Thyroid gland (tissue), 4 donors: Measurements from ENCODE around the gene PIEZO2. TPM values are rescaled to one million over a fixed set of nuclear protein-coding genes. Genes with fewer than 3 reads are reported as not detected.

ENCODE experiments used
- DNase-seq, 2 donors: peaks; one replicate each; pipeline ENCODE4 v3.0.0-alpha.2; 2019
- H3K27ac ChIP-seq, 3 donors: fragments of 200-600 bp; sonication (generic); 1 replicate in 2 of 3; 2 replicates in 1 of 3; pipeline ENCODE4 v1.5.1; 2016 to 2019; ENCODE audit warnings: mild to moderate bottlenecking in 1 of 3, moderate library complexity in 1 of 3
- H3K27me3 ChIP-seq: fragments of 200-600 bp; sonication (generic); one replicate; pipeline ENCODE4 v1.5.1; 2019
- H3K36me3 ChIP-seq, 2 donors: fragments of 200-600 bp; sonication (generic); one replicate each; pipeline ENCODE4 v1.5.1; 2016 to 2019
- H3K4me1 ChIP-seq, 2 donors: fragments of 200-600 bp; sonication (generic); one replicate each; pipeline ENCODE4 v1.5.1; 2017 to 2019
- H3K4me3 ChIP-seq, 3 donors: fragments of 200-600 bp; sonication (generic); replicated peaks in 1 of 3; 1 replicate in 2 of 3; 2 replicates in 1 of 3; pipeline ENCODE4 v1.5.1; 2016; ENCODE audit warnings: mild to moderate bottlenecking in 1 of 3
- H3K9me3 ChIP-seq: fragments of 200-600 bp; sonication (generic); one replicate; pipeline ENCODE4 v1.5.1; 2017
- CTCF ChIP-seq, 6 experiments: fragments of 200-600 bp in 3 of 6; fragments of 450-650 bp in 3 of 6; sonication (generic) in 3 of 6; IDR thresholded peaks; one replicate each; pipeline ENCODE4 v1.5.1; 2016 to 2019; ENCODE audit warnings: antibody characterized with exemption in 6 of 6, mild to moderate bottlenecking in 2 of 6, inconsistent platforms in 1 of 6, moderate library complexity in 1 of 6
- POLR2A ChIP-seq, 2 donors: fragments of 450-650 bp; IDR thresholded peaks; one replicate each; pipeline ENCODE4 v1.6.1; 2017; ENCODE audit warnings: antibody characterized with exemption in 2 of 2, mild to moderate bottlenecking in 2 of 2, moderate library complexity in 1 of 2
- WGBS, 2 donors: methylation state at CpG; one replicate each; pipeline ENCODE4 v1.1.5; 2017; 5-methylcytosine and 5-hydroxymethylcytosine counted together
- intact Hi-C: fragments of 100-400 bp; cut with DNase I; formaldehyde crosslinking; loops from one replicate; pipeline ENCODE4 v1.15.1; 2023
- total RNA-seq, 4 donors: library from RNA; depleted of rRNA; stranded (reverse); fragments of >200 nt; gene quantifications; one replicate each; pipeline ENCODE4 v1.2.3, GENCODE V29; 2016

PIEZO2 gene
- total RNA-seq, 4 donors from 2014 or later, result 5.0 to 13.8 (median 6.1) TPM

- Histone ChIP-seq H3K27me3 (no peaks in the 10 kb centered on the region), H3K4me3 (no peak overlapping the region), H3K9me3 (no peaks in the 10 kb centered on the region), H3K36me3 (no peaks in the 10 kb centered on the region), H3K4me1 (no peaks in the 10 kb centered on the region), H3K27ac (no peak overlapping the region)
- no peak for DNase-seq
- WGBS, 2 donors, result 87 to 92% methylated on average over 16 to 17 of the region's 17 CpGs
- intact Hi-C loops, result no loop called here
- TF ChIP-seq POLR2A (IDR thresholded peaks at IDR 0.05) (no peak), CTCF (IDR thresholded peaks at IDR 0.05) (no peak)
Measured at GRCh38 chr18:10705291-10705690, 444.1 kb downstream of the PIEZO2 start.

DNA sequence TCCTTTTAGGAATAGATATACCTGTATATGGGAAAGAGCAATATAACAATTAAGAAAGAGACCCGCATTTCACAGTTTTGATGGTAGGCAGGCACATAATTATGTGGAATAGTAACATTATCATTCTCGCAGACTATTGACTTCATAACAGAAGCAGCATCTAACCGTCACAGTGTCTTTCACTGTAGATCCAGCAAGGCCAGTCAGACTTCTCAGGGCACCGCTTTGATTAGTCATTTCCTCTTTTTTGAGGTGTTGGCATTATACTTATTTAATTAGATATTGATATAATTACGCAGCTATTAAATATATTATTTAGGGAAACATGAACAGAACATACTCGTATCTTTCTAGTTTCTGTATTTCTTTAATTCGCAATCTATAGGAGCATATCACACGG, 447.2 kb downstream of the PIEZO2 start:
- Histone ChIP-seq H3K4me3 (no peak overlapping the region), H3K27ac (no peak overlapping the region), H3K9me3 (no peaks in the 10 kb centered on the region), H3K27me3 (no peaks in the 10 kb centered on the region), H3K4me1 (no peaks in the 10 kb centered on the region), H3K36me3 (no peaks in the 10 kb centered on the region)
- intact Hi-C loops, result no loop called here
- no peak for DNase-seq
- no peak for TF ChIP-seq POLR2A (IDR thresholded peaks at IDR 0.05)
- no peak for TF ChIP-seq CTCF (IDR thresholded peaks at IDR 0.05)
- WGBS, 2 donors, result 86 to 94% methylated on average over 8 of the region's 8 CpGs

DNA sequence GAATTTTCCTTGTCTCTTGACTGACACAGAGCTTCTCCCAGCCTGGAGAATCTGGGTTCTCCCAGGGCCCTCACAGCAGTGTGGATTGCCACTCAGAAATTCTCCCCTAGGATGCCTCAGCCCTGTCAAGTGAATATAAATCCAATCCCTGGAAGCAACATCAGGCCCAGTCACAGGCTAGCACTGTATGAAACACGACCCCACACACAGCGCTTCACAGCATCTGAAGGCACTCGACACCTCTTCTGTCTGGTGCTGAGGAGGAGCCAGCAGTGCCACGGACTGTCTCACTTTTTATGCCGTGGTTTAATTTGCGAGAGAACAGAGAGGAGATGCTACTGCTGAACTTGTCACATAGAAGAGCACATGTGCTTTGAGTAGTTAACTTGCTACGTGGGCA, 459.0 kb downstream of the PIEZO2 start:
- no peak for TF ChIP-seq POLR2A (IDR thresholded peaks at IDR 0.05)
- Histone ChIP-seq H3K9me3 (no peaks in the 10 kb centered on the region), H3K4me3 (no peak overlapping the region), H3K4me1 (no peaks in the 10 kb centered on the region), H3K27ac (no peak overlapping the region), H3K36me3 (no peaks in the 10 kb centered on the region), H3K27me3 (no peaks in the 10 kb centered on the region)
- WGBS, 2 donors, result 73 to 80% methylated on average over 7 of the region's 7 CpGs
- intact Hi-C loops, result no loop called here
- DNase-seq, result no peak

GRCh38 chr18:10690035-10690329, 459.4 kb downstream of the PIEZO2 start:
- Histone ChIP-seq H3K4me1 (no peaks in the 10 kb centered on the region), H3K36me3 (no peaks in the 10 kb centered on the region), H3K27ac (no peak overlapping the region), H3K4me3 (no peak overlapping the region), H3K27me3 (no peaks in the 10 kb centered on the region), H3K9me3 (no peaks in the 10 kb centered on the region)
- TF ChIP-seq POLR2A (IDR thresholded peaks at IDR 0.05), result no peak
- TF ChIP-seq CTCF (IDR thresholded peaks at IDR 0.05), result no peak
- 90 to 95% methylated on average over 4 of the region's 4 CpGs for WGBS, 2 donors
- DNase-seq, result no peak
- intact Hi-C loops, result no loop called here

- H3K27ac ChIP-seq, result no peak overlapping the region
- no peaks in the 10 kb centered on the region for H3K27me3 ChIP-seq
- intact Hi-C loops, result no loop called here
- no peaks in the 10 kb centered on the region for H3K4me1 ChIP-seq
- no peaks in the 10 kb centered on the region for H3K36me3 ChIP-seq
- H3K9me3 ChIP-seq, result no peaks in the 10 kb centered on the region
- no peak for TF ChIP-seq CTCF (IDR thresholded peaks at IDR 0.05)
- TF ChIP-seq POLR2A (IDR thresholded peaks at IDR 0.05), result no peak
- H3K4me3 ChIP-seq, result no peak overlapping the region
- WGBS, 2 donors, result 83 to 89% methylated on average over 12 of the region's 12 CpGs
- DNase-seq, result no peak
Measured at GRCh38 chr18:10689236-10690034, 459.9 kb downstream of the PIEZO2 start.
